Measurements from ENCODE around the gene GJA1. TPM values are rescaled to one million over a fixed set of nuclear protein-coding genes. Genes with fewer than 3 reads are reported as not detected.

GJA1 gene
- polyA plus RNA-seq, 1 of the 3 experiments (the other 2 are of a cell fraction) = 23.5 TPM

DNA sequence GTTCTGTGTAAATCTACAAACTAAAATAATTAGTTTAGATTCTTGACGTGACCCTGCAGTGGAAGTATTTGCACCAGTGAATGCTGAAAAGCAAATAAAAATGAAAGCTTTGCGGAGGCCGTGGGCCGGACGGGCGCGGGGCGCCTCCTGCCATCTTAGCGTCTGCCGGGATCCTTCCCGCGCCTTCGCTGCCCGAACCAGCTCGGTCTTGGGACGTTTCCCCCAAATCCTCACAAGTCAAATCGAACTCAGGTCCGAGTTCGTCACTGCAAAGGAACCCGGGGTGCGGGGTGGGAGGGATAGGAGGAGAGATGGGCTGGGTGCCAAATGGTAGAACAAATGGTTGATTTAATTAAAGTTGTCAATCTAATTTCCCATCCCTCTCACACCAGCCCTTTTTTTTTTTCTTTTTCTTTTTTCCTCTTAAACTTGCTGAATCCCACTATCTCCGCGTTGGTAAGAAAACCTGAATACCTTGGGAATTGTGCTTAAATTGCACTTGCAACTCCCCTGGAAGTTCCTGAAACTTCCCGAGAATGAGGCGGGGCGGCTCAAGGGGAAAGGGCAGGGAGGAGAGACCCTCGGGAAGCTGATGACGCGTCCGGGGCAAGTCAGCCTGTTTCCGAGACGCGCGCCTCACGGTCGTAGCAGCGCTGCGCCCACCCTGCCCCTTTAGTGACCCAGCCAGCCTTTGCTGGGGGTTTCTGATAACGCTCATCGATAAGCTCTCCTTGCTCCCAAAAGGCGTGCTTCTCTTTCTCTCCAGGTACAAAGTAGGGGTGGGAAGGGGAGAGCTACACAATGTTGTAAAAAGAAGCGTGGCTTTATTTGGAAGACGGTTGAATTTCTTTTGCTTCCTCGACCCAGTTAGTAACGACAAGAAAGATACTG, 1.8 kb downstream of the GJA1 start:
- DNase-seq = peak; percentile 59
- Histone ChIP-seq H3K27me3 (ENCODE audit: insufficient read depth) (no peaks in the 10 kb centered on the region), H3K36me3 (replicated peaks in 1 of 2; ENCODE audit: control insufficient read depth in 1 of 2, insufficient read depth in 2 of 2, low read length in 1 of 2) (peaks cover 0 to 5% of the 10 kb centered on the region in 2 experiments), H3K4me3 (ENCODE audit: low read depth in 2 of 2, low read length in 1 of 2) (peak overlapping the region; percentile 58 to 86), H3K9me2 (no peaks in the 10 kb centered on the region), H3K9me3 (no peaks in the 10 kb centered on the region), H3K4me2 (peak overlapping the region; percentile 95), H3K9ac (peak overlapping the region; percentile 97), H3K4me1 (ENCODE audit: control insufficient read depth in 1 of 2, insufficient read depth in 2 of 2, low read depth in 1 of 2, low read length in 1 of 2) (peaks cover 4 to 33% of the 10 kb centered on the region in 2 experiments; a peak in 3 of 4 replicates), H4K20me1 (ENCODE audit: insufficient read depth) (no peaks in the 10 kb centered on the region; the same call in 1 of the 2 replicates), H3K27ac (ENCODE audit: low read depth in 2 of 2, low read length in 1 of 2) (peak overlapping the region; percentile 77 to 89), H3K79me2 (ENCODE audit: insufficient read depth) (peaks cover 67% of the 10 kb centered on the region), H3F3A (replicated peaks; ENCODE audit: insufficient read depth) (peaks cover 21% of the 10 kb centered on the region), H2AFZ (ENCODE audit: low read depth) (peak overlapping the region; percentile 77)
- ChIA-PET POLR2A (interaction anchor here (0.6 kb wide), 1 partner anchor 1003 kb away, joined by 3 read pairs; no protein-coding TSS in a partner anchor), CTCF (interaction anchor here (0.6 to 3.4 kb wide), 6 partner anchors 34 to 1710 kb away, joined by 3 to 22 read pairs (median 4); no protein-coding TSS in a partner anchor)
- TF ChIP-seq NRF1 (IDR thresholded peaks at IDR 0.05; ENCODE audit: low read depth, low read length) (no peak), RCOR1 (IDR thresholded peaks at IDR 0.05; ENCODE audit: low read length) (no peak), YY1 (IDR thresholded peaks at IDR 0.05; ENCODE audit: low read depth) (peak; percentile 73), MXI1 (IDR thresholded peaks at IDR 0.05; ENCODE audit: low read depth, low read length) (no peak), SMC3 (IDR thresholded peaks at IDR 0.05; ENCODE audit: low read depth, low read length) (0 out of 2 replicates have a peak, but pooled peaks have one; percentile 12), TCF12 (IDR thresholded peaks at IDR 0.05) (peak; percentile 25; the same call in 1 of the 2 replicates), EP300 (IDR thresholded peaks at IDR 0.05; ENCODE audit: borderline replicate concordance in 1 of 2, low read depth in 1 of 2, low read length in 1 of 2) (0 out of 4 replicates have a peak, but pooled peaks of 1 of the 2 experiments have one; percentile 5), RXRA (IDR thresholded peaks at IDR 0.05; ENCODE audit: borderline replicate concordance, low read depth) (peak; percentile 30; the same call in 1 of the 2 replicates), RFX5 (IDR thresholded peaks at IDR 0.05; ENCODE audit: low read length) (no peak), NFIC (IDR thresholded peaks at IDR 0.05; ENCODE audit: borderline replicate concordance) (peak; percentile 74), JUND (IDR thresholded peaks at IDR 0.05) (peak; percentile 9; the same call in 1 of the 2 replicates), MAX (IDR thresholded peaks at IDR 0.05; ENCODE audit: low read depth) (0 out of 2 replicates have a peak, but pooled peaks have one; percentile 21), TEAD4 (IDR thresholded peaks at IDR 0.05; ENCODE audit: borderline replicate concordance, insufficient read depth) (0 out of 2 replicates have a peak, but pooled peaks have one; percentile 11), PBX3 (IDR thresholded peaks at IDR 0.05) (peak; percentile 72), POLR2AphosphoS5 (IDR thresholded peaks at IDR 0.05; ENCODE audit: low read depth, low read length) (0 out of 2 replicates have a peak, but pooled peaks have one; percentile 17), TAF1 (IDR thresholded peaks at IDR 0.05; ENCODE audit: borderline replicate concordance, low read depth, low read length) (peak; percentile 65; the same call in 1 of the 2 replicates)
- TF ChIP-seq, protein P1, sequence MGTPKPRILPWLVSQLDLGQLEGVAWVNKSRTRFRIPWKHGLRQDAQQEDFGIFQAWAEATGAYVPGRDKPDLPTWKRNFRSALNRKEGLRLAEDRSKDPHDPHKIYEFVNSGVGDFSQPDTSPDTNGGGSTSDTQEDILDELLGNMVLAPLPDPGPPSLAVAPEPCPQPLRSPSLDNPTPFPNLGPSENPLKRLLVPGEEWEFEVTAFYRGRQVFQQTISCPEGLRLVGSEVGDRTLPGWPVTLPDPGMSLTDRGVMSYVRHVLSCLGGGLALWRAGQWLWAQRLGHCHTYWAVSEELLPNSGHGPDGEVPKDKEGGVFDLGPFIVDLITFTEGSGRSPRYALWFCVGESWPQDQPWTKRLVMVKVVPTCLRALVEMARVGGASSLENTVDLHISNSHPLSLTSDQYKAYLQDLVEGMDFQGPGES (IDR thresholded peaks at IDR 0.05; ENCODE audit: low read depth, low read length) = no peak
- TF ChIP-seq, protein P2, sequence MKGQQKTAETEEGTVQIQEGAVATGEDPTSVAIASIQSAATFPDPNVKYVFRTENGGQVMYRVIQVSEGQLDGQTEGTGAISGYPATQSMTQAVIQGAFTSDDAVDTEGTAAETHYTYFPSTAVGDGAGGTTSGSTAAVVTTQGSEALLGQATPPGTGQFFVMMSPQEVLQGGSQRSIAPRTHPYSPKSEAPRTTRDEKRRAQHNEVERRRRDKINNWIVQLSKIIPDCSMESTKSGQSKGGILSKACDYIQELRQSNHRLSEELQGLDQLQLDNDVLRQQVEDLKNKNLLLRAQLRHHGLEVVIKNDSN (IDR thresholded peaks at IDR 0.05; ENCODE audit: borderline replicate concordance, low read depth) = no peak
- TF ChIP-seq, protein P3, sequence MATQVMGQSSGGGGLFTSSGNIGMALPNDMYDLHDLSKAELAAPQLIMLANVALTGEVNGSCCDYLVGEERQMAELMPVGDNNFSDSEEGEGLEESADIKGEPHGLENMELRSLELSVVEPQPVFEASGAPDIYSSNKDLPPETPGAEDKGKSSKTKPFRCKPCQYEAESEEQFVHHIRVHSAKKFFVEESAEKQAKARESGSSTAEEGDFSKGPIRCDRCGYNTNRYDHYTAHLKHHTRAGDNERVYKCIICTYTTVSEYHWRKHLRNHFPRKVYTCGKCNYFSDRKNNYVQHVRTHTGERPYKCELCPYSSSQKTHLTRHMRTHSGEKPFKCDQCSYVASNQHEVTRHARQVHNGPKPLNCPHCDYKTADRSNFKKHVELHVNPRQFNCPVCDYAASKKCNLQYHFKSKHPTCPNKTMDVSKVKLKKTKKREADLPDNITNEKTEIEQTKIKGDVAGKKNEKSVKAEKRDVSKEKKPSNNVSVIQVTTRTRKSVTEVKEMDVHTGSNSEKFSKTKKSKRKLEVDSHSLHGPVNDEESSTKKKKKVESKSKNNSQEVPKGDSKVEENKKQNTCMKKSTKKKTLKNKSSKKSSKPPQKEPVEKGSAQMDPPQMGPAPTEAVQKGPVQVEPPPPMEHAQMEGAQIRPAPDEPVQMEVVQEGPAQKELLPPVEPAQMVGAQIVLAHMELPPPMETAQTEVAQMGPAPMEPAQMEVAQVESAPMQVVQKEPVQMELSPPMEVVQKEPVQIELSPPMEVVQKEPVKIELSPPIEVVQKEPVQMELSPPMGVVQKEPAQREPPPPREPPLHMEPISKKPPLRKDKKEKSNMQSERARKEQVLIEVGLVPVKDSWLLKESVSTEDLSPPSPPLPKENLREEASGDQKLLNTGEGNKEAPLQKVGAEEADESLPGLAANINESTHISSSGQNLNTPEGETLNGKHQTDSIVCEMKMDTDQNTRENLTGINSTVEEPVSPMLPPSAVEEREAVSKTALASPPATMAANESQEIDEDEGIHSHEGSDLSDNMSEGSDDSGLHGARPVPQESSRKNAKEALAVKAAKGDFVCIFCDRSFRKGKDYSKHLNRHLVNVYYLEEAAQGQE (IDR thresholded peaks at IDR 0.05; ENCODE audit: low read depth, low read length) = no peak
- whole genome bisulfite sequencing (ENCODE audit: low lambda C conversion rate) = 2% methylated on average over 45 of the region's 45 CpGs

All from SK-N-SH (cell line).